Keratinocyte (primary cell): ENCODE measurements around the gene MSI2.

Experiments used
- EZH2 ChIP-seq: IDR thresholded peaks from one replicate; pipeline ENCODE4 v1.6.1; 2012; ENCODE audit warnings: inconsistent platforms, mild to moderate bottlenecking, low read length, moderate library complexity
- TF ChIP-seq, protein P1 (sequence below), 3 experiments: IDR thresholded peaks in 1 of 3; conservative IDR thresholded peaks in 1 of 3; optimal IDR thresholded peaks in 1 of 3; 2 replicates in 2 of 3; 3 replicates in 1 of 3; pipeline versions ENCODE3 to v1.5.1; 2011; ENCODE audit warnings: low read length in 3 of 3, mild to moderate bottlenecking in 3 of 3, moderate library complexity in 2 of 3, control low read depth in 1 of 3, inconsistent platforms in 1 of 3; ENCODE audit not compliant: insufficient read depth in 2 of 3; ENCODE audit errors: extremely low read depth in 1 of 3

GRCh38 chr17:57499648-57500049 is 243.3 kb downstream of the MSI2 start:
- TF ChIP-seq EZH2, result no peak
- TF ChIP-seq, protein P1, sequence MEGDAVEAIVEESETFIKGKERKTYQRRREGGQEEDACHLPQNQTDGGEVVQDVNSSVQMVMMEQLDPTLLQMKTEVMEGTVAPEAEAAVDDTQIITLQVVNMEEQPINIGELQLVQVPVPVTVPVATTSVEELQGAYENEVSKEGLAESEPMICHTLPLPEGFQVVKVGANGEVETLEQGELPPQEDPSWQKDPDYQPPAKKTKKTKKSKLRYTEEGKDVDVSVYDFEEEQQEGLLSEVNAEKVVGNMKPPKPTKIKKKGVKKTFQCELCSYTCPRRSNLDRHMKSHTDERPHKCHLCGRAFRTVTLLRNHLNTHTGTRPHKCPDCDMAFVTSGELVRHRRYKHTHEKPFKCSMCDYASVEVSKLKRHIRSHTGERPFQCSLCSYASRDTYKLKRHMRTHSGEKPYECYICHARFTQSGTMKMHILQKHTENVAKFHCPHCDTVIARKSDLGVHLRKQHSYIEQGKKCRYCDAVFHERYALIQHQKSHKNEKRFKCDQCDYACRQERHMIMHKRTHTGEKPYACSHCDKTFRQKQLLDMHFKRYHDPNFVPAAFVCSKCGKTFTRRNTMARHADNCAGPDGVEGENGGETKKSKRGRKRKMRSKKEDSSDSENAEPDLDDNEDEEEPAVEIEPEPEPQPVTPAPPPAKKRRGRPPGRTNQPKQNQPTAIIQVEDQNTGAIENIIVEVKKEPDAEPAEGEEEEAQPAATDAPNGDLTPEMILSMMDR (optimal IDR thresholded peaks at IDR 0.05 in 1 of 3, IDR thresholded peaks at IDR 0.05 in 1 of 3, conservative IDR thresholded peaks at IDR 0.05 in 1 of 3; ENCODE audit: extremely low read depth in 1 of 3, insufficient read depth in 2 of 3, low read length in 3 of 3), result no peak
